Measurements from ENCODE around the gene CFAP20.

Gene CFAP20

DNA sequence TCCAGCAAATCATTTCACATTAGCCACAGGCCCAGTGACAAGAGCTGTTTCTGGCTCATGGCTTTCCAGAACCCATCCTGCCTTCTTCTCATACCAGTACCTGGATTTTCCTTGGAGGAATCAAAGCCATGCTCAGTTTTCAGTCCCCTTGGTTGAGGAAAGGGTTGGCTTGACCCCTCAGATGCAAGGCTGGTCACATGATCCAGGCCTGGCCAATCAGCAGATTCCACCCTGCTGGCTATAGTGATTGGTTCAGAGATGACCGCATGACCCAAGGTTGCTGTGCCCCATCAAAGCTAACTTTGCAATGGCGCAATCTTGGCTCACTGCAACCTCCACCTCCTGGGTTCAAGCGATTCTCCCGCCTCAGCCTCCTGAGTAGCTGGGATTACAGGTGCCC is 58.6 kb downstream of the CFAP20 start:
- Histone ChIP-seq H3K9me2 (replicated peaks; ENCODE audit: control insufficient read depth, low read length) (no peaks in the 10 kb centered on the region), H3K4me1 (ENCODE audit: control insufficient read depth, low read length) (no peaks in the 10 kb centered on the region), H3K4me3 (ENCODE audit: low read length) (no peak overlapping the region), H3K9me3 (ENCODE audit: control insufficient read depth, insufficient read depth, low read length) (no peaks in the 10 kb centered on the region), H3F3A (ENCODE audit: control insufficient read depth, insufficient read depth) (no peaks in the 10 kb centered on the region), H3K27ac (ENCODE audit: low read depth, low read length) (no peak overlapping the region), H3K36me3 (ENCODE audit: control insufficient read depth, low read length) (no peaks in the 10 kb centered on the region), H3K79me2 (ENCODE audit: control insufficient read depth, low read length) (no peaks in the 10 kb centered on the region), H3K27me3 (ENCODE audit: control insufficient read depth, low read length) (no peaks in the 10 kb centered on the region), H4K20me1 (ENCODE audit: control insufficient read depth, insufficient read depth, low read depth, low read length) (no peaks in the 10 kb centered on the region), H3K4me2 (ENCODE audit: low read length) (no peak overlapping the region)
- no peak for TF ChIP-seq EZH2phosphoT487 (IDR thresholded peaks at IDR 0.05; ENCODE audit: borderline replicate concordance, low read length)
- TF ChIP-seq, protein P1, sequence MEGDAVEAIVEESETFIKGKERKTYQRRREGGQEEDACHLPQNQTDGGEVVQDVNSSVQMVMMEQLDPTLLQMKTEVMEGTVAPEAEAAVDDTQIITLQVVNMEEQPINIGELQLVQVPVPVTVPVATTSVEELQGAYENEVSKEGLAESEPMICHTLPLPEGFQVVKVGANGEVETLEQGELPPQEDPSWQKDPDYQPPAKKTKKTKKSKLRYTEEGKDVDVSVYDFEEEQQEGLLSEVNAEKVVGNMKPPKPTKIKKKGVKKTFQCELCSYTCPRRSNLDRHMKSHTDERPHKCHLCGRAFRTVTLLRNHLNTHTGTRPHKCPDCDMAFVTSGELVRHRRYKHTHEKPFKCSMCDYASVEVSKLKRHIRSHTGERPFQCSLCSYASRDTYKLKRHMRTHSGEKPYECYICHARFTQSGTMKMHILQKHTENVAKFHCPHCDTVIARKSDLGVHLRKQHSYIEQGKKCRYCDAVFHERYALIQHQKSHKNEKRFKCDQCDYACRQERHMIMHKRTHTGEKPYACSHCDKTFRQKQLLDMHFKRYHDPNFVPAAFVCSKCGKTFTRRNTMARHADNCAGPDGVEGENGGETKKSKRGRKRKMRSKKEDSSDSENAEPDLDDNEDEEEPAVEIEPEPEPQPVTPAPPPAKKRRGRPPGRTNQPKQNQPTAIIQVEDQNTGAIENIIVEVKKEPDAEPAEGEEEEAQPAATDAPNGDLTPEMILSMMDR (IDR thresholded peaks at IDR 0.05; ENCODE audit: low read depth, low read length, poor library complexity, severe bottlenecking), result no peak
